ENCODE results near the gene LAP3.

DNA sequence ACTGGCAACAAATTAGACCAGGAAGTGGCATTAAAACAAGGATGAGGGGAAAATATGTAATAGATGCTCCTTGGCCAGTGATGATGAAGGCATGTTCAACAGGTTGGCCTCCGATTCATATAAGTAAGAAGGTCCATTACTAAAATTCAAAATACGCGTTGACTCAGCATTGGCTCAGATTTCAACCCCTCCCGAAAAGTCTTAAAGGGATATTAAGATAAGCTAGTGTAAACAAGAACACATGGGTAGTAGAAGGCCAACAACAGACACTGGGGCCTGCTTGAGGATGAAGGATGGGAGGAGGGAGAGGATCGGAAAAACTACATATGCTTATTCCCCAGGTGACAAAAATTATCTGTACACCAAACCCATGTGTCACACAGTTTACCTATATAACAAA lies 19.1 kb upstream of the LAP3 start:
- TF ChIP-seq POLR2A (IDR thresholded peaks at IDR 0.05) (no peak), POLR2AphosphoS5 (IDR thresholded peaks at IDR 0.05) (no peak)
- TF ChIP-seq, protein P1, sequence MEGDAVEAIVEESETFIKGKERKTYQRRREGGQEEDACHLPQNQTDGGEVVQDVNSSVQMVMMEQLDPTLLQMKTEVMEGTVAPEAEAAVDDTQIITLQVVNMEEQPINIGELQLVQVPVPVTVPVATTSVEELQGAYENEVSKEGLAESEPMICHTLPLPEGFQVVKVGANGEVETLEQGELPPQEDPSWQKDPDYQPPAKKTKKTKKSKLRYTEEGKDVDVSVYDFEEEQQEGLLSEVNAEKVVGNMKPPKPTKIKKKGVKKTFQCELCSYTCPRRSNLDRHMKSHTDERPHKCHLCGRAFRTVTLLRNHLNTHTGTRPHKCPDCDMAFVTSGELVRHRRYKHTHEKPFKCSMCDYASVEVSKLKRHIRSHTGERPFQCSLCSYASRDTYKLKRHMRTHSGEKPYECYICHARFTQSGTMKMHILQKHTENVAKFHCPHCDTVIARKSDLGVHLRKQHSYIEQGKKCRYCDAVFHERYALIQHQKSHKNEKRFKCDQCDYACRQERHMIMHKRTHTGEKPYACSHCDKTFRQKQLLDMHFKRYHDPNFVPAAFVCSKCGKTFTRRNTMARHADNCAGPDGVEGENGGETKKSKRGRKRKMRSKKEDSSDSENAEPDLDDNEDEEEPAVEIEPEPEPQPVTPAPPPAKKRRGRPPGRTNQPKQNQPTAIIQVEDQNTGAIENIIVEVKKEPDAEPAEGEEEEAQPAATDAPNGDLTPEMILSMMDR (IDR thresholded peaks at IDR 0.05), result no peak

Data from sigmoid colon (tissue), 4 donors.